GM18499 (cell line): ENCODE data around the gene DEFB125.

Experiments used
- ATAC-seq: cut with Tn5 transposase; IDR thresholded peaks from one replicate; pipeline ENCODE4 v1.9.1; 2021; ENCODE audit warnings: moderate number of reproducible peaks; ENCODE audit not compliant: insufficient read depth, unreplicated experiment

Gene DEFB125

DNA sequence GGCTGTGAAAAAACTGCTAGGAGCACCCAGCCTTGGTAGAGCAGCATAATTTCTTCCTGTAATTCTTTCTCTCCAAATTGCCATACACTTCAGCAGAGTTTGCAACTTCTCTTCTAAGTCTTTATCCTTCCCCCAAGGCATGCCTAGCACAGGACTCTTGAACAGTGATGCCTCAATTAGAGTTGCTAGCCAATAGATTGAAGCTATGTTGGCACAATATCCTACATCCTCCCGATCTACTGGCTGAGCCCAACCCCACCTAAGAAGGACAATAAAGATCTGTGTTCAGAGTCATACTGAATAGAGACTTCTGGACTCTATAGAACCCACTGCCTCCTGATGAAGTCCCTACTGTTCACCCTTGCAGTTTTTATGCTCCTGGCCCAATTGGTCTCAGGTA is 54.8 kb downstream of the DEFB125 start, which contains the start of gene DEFB126:
Gene DEFB126, plus strand, starts transcription at position 301 of the 400 bp plus-strand sequence. Its CDS starts 39 bp downstream, at position 340.
- ATAC-seq, result no peak

DNA sequence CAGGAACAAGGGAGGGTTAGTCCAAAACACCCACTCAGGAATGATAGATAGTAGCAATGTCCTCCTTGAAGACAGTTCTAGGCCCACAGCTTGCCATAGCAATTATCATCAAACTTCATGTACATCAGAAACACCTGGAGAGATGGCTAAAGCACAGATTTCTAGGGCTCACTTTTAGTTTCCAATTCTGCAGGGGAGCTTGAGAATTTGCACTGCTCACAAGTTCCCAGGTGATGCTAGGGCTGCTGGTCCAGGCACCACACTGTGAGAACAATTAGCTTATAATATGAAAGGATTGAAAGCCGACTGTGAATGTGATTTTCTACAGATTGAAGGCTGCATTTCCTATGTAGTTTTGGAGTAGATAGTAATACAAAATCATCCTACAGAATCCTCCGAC is 58.4 kb downstream of the DEFB125 start:
- ATAC-seq, result no peak
